ENCODE measurements around the gene CSNK2A1. TPM values are rescaled to one million over a fixed set of nuclear protein-coding genes. Genes with fewer than 3 reads are reported as not detected.

Gene CSNK2A1
- total and polyA plus RNA-seq, 2 donors (not counting 1 experiment from before 2014, with no cell fraction given): 28.3 to 125 TPM

DNA sequence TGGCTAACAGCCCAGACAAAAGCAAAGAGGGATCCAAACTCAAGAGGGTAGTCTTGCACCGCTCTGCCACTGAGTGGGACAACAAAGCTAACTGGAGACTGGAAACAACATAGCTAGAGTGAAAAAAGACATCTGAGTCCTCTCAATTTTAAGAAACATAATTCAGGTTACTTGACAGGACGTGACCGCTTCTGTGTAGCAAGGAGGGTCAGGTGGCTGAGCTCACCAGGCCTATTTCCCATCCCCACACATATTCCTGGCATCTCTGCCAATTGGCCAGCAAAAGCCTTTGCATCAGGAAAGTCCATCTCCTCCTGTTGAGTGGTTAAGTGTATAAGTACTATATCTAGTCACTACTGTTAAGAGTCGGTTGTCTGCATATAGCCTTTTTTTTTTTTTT lies 55.9 kb downstream of the CSNK2A1 start:
- intact Hi-C loops (cut with micrococcal nuclease): no loop called here
- ATAC-seq (ENCODE audit: low read depth): no peak
- H3K79me2 ChIP-seq (ENCODE audit: control insufficient read depth, insufficient read depth, low read length): no peaks in the 10 kb centered on the region
- H3K4me2 ChIP-seq (replicated peaks; ENCODE audit: low read depth, low read length, poor library complexity, severe bottlenecking): no peak overlapping the region
- Mint-ChIP-seq H3K4me3 (no peak overlapping the region), H3K27ac (no peak overlapping the region), H3K4me1 (no peaks in the 10 kb centered on the region), H3K27me3 (no peaks in the 10 kb centered on the region), H3K9me3 (ENCODE audit: insufficient read depth) (no peaks in the 10 kb centered on the region)
- no peak overlapping the region for H3K9ac ChIP-seq (ENCODE audit: low read length)
- ChIA-PET CTCF (interaction anchor here (1.1 kb wide), 1 partner anchor 9 kb away, joined by 3 read pairs; no protein-coding TSS in a partner anchor), POLR2A (no interaction called here)
- no peak for TF ChIP-seq EZH2 (IDR thresholded peaks at IDR 0.05; ENCODE audit: borderline replicate concordance, insufficient read depth, low read depth, low read length, poor library complexity, severe bottlenecking)
- TF ChIP-seq, protein P1, sequence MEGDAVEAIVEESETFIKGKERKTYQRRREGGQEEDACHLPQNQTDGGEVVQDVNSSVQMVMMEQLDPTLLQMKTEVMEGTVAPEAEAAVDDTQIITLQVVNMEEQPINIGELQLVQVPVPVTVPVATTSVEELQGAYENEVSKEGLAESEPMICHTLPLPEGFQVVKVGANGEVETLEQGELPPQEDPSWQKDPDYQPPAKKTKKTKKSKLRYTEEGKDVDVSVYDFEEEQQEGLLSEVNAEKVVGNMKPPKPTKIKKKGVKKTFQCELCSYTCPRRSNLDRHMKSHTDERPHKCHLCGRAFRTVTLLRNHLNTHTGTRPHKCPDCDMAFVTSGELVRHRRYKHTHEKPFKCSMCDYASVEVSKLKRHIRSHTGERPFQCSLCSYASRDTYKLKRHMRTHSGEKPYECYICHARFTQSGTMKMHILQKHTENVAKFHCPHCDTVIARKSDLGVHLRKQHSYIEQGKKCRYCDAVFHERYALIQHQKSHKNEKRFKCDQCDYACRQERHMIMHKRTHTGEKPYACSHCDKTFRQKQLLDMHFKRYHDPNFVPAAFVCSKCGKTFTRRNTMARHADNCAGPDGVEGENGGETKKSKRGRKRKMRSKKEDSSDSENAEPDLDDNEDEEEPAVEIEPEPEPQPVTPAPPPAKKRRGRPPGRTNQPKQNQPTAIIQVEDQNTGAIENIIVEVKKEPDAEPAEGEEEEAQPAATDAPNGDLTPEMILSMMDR (IDR thresholded peaks at IDR 0.05): no peak
- no peak overlapping the region for H2AFZ ChIP-seq (ENCODE audit: insufficient read depth, low read depth, low read length, poor library complexity, severe bottlenecking)
- no peaks in the 10 kb centered on the region for H3K9me3 ChIP-seq (ENCODE audit: control extremely low read depth in 1 of 3, control insufficient read depth in 2 of 3, insufficient read depth in 1 of 3, low read length in 2 of 3)
- no peaks in the 10 kb centered on the region for H3K4me1 ChIP-seq (ENCODE audit: control insufficient read depth in 2 of 2, insufficient read depth in 2 of 2, low read length in 2 of 2)
- no peaks in the 10 kb centered on the region for H4K20me1 ChIP-seq (ENCODE audit: control insufficient read depth, insufficient read depth, low read length, poor library complexity, severe bottlenecking)
- no peaks in the 10 kb centered on the region for H3K27me3 ChIP-seq (replicated peaks in 1 of 4; ENCODE audit: control extremely low read depth in 1 of 4, control insufficient read depth in 3 of 4, insufficient read depth in 4 of 4, low read length in 3 of 4)
- peaks cover 3 to 76% of the 10 kb centered on the region in 2 experiments for H3K36me3 ChIP-seq (replicated peaks in 1 of 2; ENCODE audit: control extremely low read depth in 1 of 2, control insufficient read depth in 1 of 2, extremely low read depth in 1 of 2, insufficient read depth in 2 of 2, low read length in 1 of 2)
- no peak overlapping the region for H3K4me3 ChIP-seq (ENCODE audit: control extremely low read depth in 1 of 5, extremely low read depth in 1 of 5, insufficient read depth in 1 of 5, low read depth in 2 of 5, low read length in 4 of 5)
- no peak for DNase-seq
- H3K27ac ChIP-seq (ENCODE audit: low read length in 2 of 2): no peak overlapping the region
- WGBS (ENCODE audit: insufficient coverage): 100% methylated on average over 2 of the region's 4 CpGs

DNA sequence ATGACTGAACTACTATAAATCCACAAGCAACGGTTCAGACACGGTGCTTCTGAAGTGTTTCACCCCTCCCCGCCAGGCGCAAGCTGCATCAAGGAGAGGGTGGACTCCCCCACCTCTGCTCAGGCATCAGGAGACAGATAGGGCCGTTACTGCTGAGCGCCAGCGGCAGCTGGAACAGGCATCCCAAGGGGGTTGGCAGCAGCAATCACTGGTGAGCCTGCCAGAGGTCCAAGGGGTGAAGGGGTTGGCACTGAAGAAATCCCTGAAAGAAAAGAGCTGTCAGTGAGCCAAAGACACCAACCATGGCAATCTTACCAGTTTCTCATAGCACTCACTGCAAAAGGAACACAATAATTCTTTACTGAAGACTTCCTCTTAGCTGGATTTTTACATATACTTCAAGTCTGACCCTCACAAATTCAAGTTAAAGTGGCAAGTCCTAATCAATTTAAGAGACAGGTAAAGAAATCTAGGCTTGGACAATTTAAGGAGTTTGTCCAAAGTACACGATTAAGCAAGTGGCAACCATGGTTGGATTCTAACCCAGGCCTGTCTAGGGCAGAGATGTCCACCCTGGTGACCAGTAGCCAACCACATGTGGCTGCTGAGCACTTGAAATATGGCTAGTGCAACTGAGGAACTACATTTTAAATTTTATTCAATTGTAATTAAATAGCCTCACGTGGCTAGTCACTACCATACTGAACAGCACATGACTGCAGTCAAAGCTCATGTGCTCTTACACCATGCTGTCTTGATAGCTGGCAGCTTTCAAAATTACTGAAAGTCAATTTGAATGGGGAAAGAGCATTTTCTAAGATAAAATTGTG lies 59.6 kb downstream of the CSNK2A1 start:
- Histone ChIP-seq H3K4me2 (replicated peaks; ENCODE audit: low read depth, low read length, poor library complexity, severe bottlenecking) (no peak overlapping the region), H3K9ac (ENCODE audit: low read length) (no peak overlapping the region), H3K27me3 (replicated peaks in 1 of 4; ENCODE audit: control extremely low read depth in 1 of 4, control insufficient read depth in 3 of 4, insufficient read depth in 4 of 4, low read length in 3 of 4) (no peaks in the 10 kb centered on the region), H4K20me1 (ENCODE audit: control insufficient read depth, insufficient read depth, low read length, poor library complexity, severe bottlenecking) (no peaks in the 10 kb centered on the region), H3K27ac (ENCODE audit: low read length in 2 of 2) (no peak overlapping the region), H3K9me3 (ENCODE audit: control extremely low read depth in 1 of 3, control insufficient read depth in 2 of 3, insufficient read depth in 1 of 3, low read length in 2 of 3) (no peaks in the 10 kb centered on the region), H3K4me3 (ENCODE audit: control extremely low read depth in 1 of 5, extremely low read depth in 1 of 5, insufficient read depth in 1 of 5, low read depth in 2 of 5, low read length in 4 of 5) (no peak overlapping the region), H3K4me1 (ENCODE audit: control insufficient read depth in 2 of 2, insufficient read depth in 2 of 2, low read length in 2 of 2) (no peaks in the 10 kb centered on the region), H3K36me3 (replicated peaks in 1 of 2; ENCODE audit: control extremely low read depth in 1 of 2, control insufficient read depth in 1 of 2, extremely low read depth in 1 of 2, insufficient read depth in 2 of 2, low read length in 1 of 2) (peaks cover 3 to 70% of the 10 kb centered on the region in 2 experiments), H2AFZ (ENCODE audit: insufficient read depth, low read depth, low read length, poor library complexity, severe bottlenecking) (no peak overlapping the region), H3K79me2 (ENCODE audit: control insufficient read depth, insufficient read depth, low read length) (no peaks in the 10 kb centered on the region)
- intact Hi-C loops (cut with micrococcal nuclease): no loop called here
- ChIA-PET CTCF (interaction anchor here (10.0 kb wide), 1 partner anchor 131 kb away, joined by 169 read pairs; no protein-coding TSS in a partner anchor), POLR2A (no interaction called here)
- H3K9me3 Mint-ChIP-seq (ENCODE audit: insufficient read depth): no peaks in the 10 kb centered on the region
- no peaks in the 10 kb centered on the region for H3K27me3 Mint-ChIP-seq
- TF ChIP-seq, protein P1 (IDR thresholded peaks at IDR 0.05): no peak
- no peak for TF ChIP-seq EZH2 (IDR thresholded peaks at IDR 0.05; ENCODE audit: borderline replicate concordance, insufficient read depth, low read depth, low read length, poor library complexity, severe bottlenecking)
- ATAC-seq (ENCODE audit: low read depth) (no peak), DNase-seq (no peak)
- no peaks in the 10 kb centered on the region for H3K4me1 Mint-ChIP-seq
- no peak overlapping the region for H3K27ac Mint-ChIP-seq
- WGBS (ENCODE audit: insufficient coverage): 100% methylated on average over 4 of the region's 9 CpGs
- no peak overlapping the region for H3K4me3 Mint-ChIP-seq
